MCF 10A (cell line): Measurements from ENCODE around the gene SLC39A10. TPM values are rescaled to one million over a fixed set of nuclear protein-coding genes. Genes with fewer than 3 reads are reported as not detected.
A peak's percentile ranks its signal among the peaks of the same experiment; 100 is the strongest.

Source experiments
- BruUV-seq: library from RNA; stranded (reverse); fragments of 400-500 nt; replicated peaks from 2 replicates; lab custom pipeline; 2021; lab: Mats Ljungman, UMichigan
- CTCF ChIA-PET: fragments of 300-600 bp; sonication (Branson Sonifier 250); formaldehyde crosslinking; extraction: SDS; loops from one replicate; lab custom pipeline; 2021; ENCODE audit warnings: antibody characterized with exemption, inconsistent platforms; lab: Yijun Ruan, JAX
- POLR2A ChIA-PET: fragments of 300-600, 350-650 bp; sonication (Branson Sonifier 250); formaldehyde crosslinking; extraction: SDS; loops from one replicate; lab custom pipeline; 2020; ENCODE audit warnings: antibody characterized with exemption, inconsistent platforms; lab: Yijun Ruan, JAX
- DNase-seq: peaks from one replicate; pipeline ENCODE4 v3.0.0-alpha.2; 2018; ENCODE audit not compliant: unreplicated experiment
- H3K27ac Mint-ChIP-seq: one replicate; pipeline ENCODE4 v1.8.0; 2022; ENCODE audit warnings: mild to moderate bottlenecking, low read depth, mixed read lengths; ENCODE audit not compliant: unreplicated experiment
- H3K27me3 Mint-ChIP-seq: one replicate; pipeline ENCODE4 v1.8.0; 2022; ENCODE audit warnings: mixed read lengths; ENCODE audit not compliant: insufficient read depth, unreplicated experiment
- H3K36me3 Mint-ChIP-seq: one replicate; pipeline ENCODE4 v1.8.0; 2022; ENCODE audit warnings: mild to moderate bottlenecking, moderate library complexity, mixed read lengths; ENCODE audit not compliant: insufficient read depth, unreplicated experiment
- H3K4me1 Mint-ChIP-seq: one replicate; pipeline ENCODE4 v1.8.0; 2022; ENCODE audit warnings: mixed read lengths; ENCODE audit not compliant: insufficient read depth, unreplicated experiment
- H3K4me3 Mint-ChIP-seq: one replicate; pipeline ENCODE4 v1.8.0; 2022; ENCODE audit warnings: mild to moderate bottlenecking, moderate library complexity, mixed read lengths; ENCODE audit not compliant: unreplicated experiment
- H3K9me3 Mint-ChIP-seq: one replicate; pipeline ENCODE4 v1.8.0; 2022; ENCODE audit warnings: mixed read lengths; ENCODE audit not compliant: unreplicated experiment
- intact Hi-C: fragments of 100-400 bp; cut with micrococcal nuclease; formaldehyde crosslinking; loops from 2 replicates; pipeline ENCODE4 v1.14.1; 2022
- total RNA-seq: library from RNA; stranded (reverse); gene quantifications from 2 replicates; pipeline ENCODE4 v1.2.3, GENCODE V29; 2022
- TF ChIP-seq, protein P1 (sequence below): fragments of 200-600 bp; IDR thresholded peaks from one replicate; pipeline ENCODE4 v1.8.0; 2022; ENCODE audit warnings: antibody characterized with exemption, mild to moderate bottlenecking; ENCODE audit not compliant: unreplicated experiment

Gene SLC39A10
- total RNA-seq, 1 experiment from 2014 or later: 59.8 TPM

DNA sequence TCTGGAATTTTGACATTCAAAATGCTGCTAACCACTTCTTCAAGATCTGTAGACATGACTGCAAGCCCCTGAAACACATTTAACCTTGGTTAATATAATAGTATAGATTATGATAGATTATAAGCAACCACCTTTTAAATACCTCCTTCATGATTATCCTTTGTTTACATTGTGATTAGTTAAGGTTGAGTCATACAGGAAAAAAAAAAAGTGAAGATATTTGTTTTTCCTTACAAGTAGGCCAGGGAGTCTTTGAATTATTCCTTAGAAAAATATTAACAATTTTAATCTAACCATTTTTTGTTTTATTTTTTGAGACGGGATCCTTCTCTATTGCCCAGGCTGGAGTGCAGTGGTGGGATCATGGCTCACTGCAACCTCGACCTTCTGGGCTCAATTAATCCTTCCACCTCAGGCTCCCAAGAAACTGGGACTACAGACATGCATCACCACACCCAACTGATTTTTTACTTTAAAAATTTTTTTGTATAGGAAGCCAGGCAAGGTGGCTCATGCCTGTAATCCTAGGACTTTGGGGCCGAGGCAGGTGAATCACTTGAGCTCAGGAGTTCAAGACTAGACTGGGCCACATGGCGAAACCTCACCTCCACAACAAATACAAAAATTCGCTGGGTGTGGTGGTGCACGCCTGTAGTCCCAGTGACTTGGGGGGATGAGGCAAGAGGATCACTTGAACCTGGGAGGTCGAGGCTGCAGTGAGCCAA lies 99.4 kb downstream of the SLC39A10 start:
- no TSS peak for BruUV-seq
- no peaks in the 10 kb centered on the region for H3K36me3 Mint-ChIP-seq
- no peaks in the 10 kb centered on the region for H3K27me3 Mint-ChIP-seq
- H3K4me3 Mint-ChIP-seq: no peak overlapping the region
- DNase-seq: peak; percentile 34
- H3K9me3 Mint-ChIP-seq: peaks cover 7% of the 10 kb centered on the region
- ChIA-PET POLR2A (no interaction called here), CTCF (interaction anchor here (0.7 kb wide), 1 partner anchor 347 kb away, joined by 3 read pairs; no protein-coding TSS in a partner anchor)
- H3K4me1 Mint-ChIP-seq: peaks cover 4% of the 10 kb centered on the region
- TF ChIP-seq, protein P1, sequence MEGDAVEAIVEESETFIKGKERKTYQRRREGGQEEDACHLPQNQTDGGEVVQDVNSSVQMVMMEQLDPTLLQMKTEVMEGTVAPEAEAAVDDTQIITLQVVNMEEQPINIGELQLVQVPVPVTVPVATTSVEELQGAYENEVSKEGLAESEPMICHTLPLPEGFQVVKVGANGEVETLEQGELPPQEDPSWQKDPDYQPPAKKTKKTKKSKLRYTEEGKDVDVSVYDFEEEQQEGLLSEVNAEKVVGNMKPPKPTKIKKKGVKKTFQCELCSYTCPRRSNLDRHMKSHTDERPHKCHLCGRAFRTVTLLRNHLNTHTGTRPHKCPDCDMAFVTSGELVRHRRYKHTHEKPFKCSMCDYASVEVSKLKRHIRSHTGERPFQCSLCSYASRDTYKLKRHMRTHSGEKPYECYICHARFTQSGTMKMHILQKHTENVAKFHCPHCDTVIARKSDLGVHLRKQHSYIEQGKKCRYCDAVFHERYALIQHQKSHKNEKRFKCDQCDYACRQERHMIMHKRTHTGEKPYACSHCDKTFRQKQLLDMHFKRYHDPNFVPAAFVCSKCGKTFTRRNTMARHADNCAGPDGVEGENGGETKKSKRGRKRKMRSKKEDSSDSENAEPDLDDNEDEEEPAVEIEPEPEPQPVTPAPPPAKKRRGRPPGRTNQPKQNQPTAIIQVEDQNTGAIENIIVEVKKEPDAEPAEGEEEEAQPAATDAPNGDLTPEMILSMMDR: no peak
- H3K27ac Mint-ChIP-seq: no peak overlapping the region
- intact Hi-C loops: no loop called here

DNA sequence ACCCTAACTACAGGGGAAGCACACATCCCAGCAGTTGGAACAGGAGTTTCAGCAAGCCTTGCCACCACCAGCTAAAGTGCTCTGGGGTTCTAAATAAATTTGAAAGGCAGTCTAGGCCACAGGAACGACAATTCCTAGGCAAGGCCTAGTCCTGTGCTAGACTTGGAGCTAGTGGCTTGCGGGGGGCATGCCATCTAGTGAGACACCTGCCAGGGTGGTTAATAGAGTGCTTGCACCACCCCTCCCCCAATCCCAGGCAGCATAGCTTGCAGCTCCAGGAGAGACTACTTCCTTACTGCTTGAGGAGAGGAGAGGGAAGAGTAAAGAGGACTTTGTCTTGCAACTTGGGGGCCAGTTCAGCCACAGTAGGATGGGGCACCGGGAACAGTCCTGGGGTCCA lies 101.8 kb downstream of the SLC39A10 start:
- BruUV-seq: no TSS peak
- intact Hi-C loops: no loop called here
- Mint-ChIP-seq H3K9me3 (peaks cover 29% of the 10 kb centered on the region), H3K27me3 (no peaks in the 10 kb centered on the region), H3K4me3 (no peak overlapping the region), H3K4me1 (peaks cover 4% of the 10 kb centered on the region), H3K27ac (no peak overlapping the region), H3K36me3 (no peaks in the 10 kb centered on the region)
- CTCF ChIA-PET: no interaction called here
- TF ChIP-seq, protein P1: no peak
- POLR2A ChIA-PET: interaction anchor here (1.4 kb wide), 1 partner anchor 9 kb away, joined by 4 read pairs; no protein-coding TSS in a partner anchor
- DNase-seq: no peak

GRCh38 chr2:195759877-195760276 lies 102.9 kb downstream of the SLC39A10 start:
- DNase-seq: no peak
- intact Hi-C loops: no loop called here
- H3K27me3 Mint-ChIP-seq: no peaks in the 10 kb centered on the region
- H3K27ac Mint-ChIP-seq: no peak overlapping the region
- H3K4me1 Mint-ChIP-seq: peaks cover 4% of the 10 kb centered on the region
- no TSS peak for BruUV-seq
- H3K4me3 Mint-ChIP-seq: no peak overlapping the region
- H3K9me3 Mint-ChIP-seq: peaks cover 34% of the 10 kb centered on the region
- TF ChIP-seq, protein P1: no peak
- POLR2A ChIA-PET: interaction anchor here (1.4 kb wide), 1 partner anchor 10 kb away, joined by 4 read pairs; no protein-coding TSS in a partner anchor
- no peaks in the 10 kb centered on the region for H3K36me3 Mint-ChIP-seq
- CTCF ChIA-PET: interaction anchor here (0.5 kb wide), 1 partner anchor 25 kb away, joined by 3 read pairs; no protein-coding TSS in a partner anchor

- BruUV-seq: no TSS peak
- TF ChIP-seq, protein P1: no peak
- no peak overlapping the region for H3K27ac Mint-ChIP-seq
- no peak for DNase-seq
- POLR2A ChIA-PET: interaction anchor here (0.7 kb wide), 1 partner anchor 174 kb away, joined by 3 read pairs; no protein-coding TSS in a partner anchor
- CTCF ChIA-PET: interaction anchor here (0.7 kb wide), 1 partner anchor 22 kb away, joined by 4 read pairs; no protein-coding TSS in a partner anchor
- H3K4me1 Mint-ChIP-seq: no peaks in the 10 kb centered on the region
- no peak overlapping the region for H3K4me3 Mint-ChIP-seq
- H3K27me3 Mint-ChIP-seq: no peaks in the 10 kb centered on the region
- peaks cover 53% of the 10 kb centered on the region for H3K9me3 Mint-ChIP-seq
- intact Hi-C loops: no loop called here
- H3K36me3 Mint-ChIP-seq: no peaks in the 10 kb centered on the region
Measured at GRCh38 chr2:195763866-195764265, 106.8 kb downstream of the SLC39A10 start.
